HCT116 (cell line): ENCODE results near the gene AHCTF1. TPM values are rescaled to one million over a fixed set of nuclear protein-coding genes. Genes with fewer than 3 reads are reported as not detected.

Experiments used
- ATAC-seq: fragments of 200-7000 bp; cut with Tn5 transposase; 2 replicates; pipeline ENCODE4 v1.9.1; 2020; ENCODE audit warnings: mild to moderate bottlenecking, moderate library complexity
- BruUV-seq: library from RNA; stranded (reverse); fragments of 400-500 nt; replicated peaks from 2 replicates; lab custom pipeline; 2021; lab: Mats Ljungman, UMichigan
- CTCF ChIA-PET: fragments of 300-600 bp; sonication (Branson Sonifier 250); formaldehyde crosslinking; loops from one replicate; lab custom pipeline; 2021; ENCODE audit warnings: antibody characterized with exemption; lab: Charles Lee
- POLR2A ChIA-PET: fragments of 300-600, 350-600 bp; sonication (Branson Sonifier 250); formaldehyde crosslinking; loops from one replicate; lab custom pipeline; 2021; ENCODE audit warnings: antibody characterized with exemption; lab: Charles Lee
- RAD21 ChIA-PET, 2 experiments: fragments of 300-600 bp; sonication (Branson Sonifier 250); formaldehyde crosslinking; loops; one replicate each; lab custom pipeline; 2023; ENCODE audit warnings: low total read pairs in 2 of 2; ENCODE audit not compliant: uncharacterized antibody in 2 of 2, unreplicated experiment in 2 of 2, low non-redundant PET in 1 of 2; lab: Charles Lee
- DNase-seq: peaks from one replicate; pipeline ENCODE4 v3.0.0-alpha.2; 2010; ENCODE audit warnings: low read depth, low spot score
- H2AFZ ChIP-seq: fragments of 200-600 bp; shearing (Covaris generic), sonication (generic); 2 replicates; pipeline ENCODE4 v1.6.1; 2017; ENCODE audit warnings: low read depth, mixed run types, mixed read lengths, antibody characterized with exemption, low read length; ENCODE audit not compliant: poor library complexity, severe bottlenecking
- H3K27ac ChIP-seq: 2 replicates; pipeline ENCODE4 v1.5.1; 2012; ENCODE audit warnings: low read depth, low read length
- H3K27me3 ChIP-seq: fragments of 200-600 bp; sonication (generic); 2 replicates; pipeline ENCODE4 v1.6.1; 2016; ENCODE audit warnings: mixed run types, low read length, mixed read lengths; ENCODE audit not compliant: insufficient read depth
- H3K36me3 ChIP-seq, 2 experiments: fragments of 200-500 bp in 1 of 2; fragments of 200-600 bp in 1 of 2; sonication (Bioruptor generic) in 1 of 2; sonication (generic) in 1 of 2; 2 replicates each; pipeline versions ENCODE4 v1.5.1 to v1.6.1; 2014 to 2016; ENCODE audit warnings: low read length in 2 of 2, inconsistent platforms in 1 of 2, mixed read lengths in 1 of 2, mixed run types in 1 of 2; ENCODE audit not compliant: insufficient read depth in 2 of 2, control insufficient read depth in 1 of 2
- H3K4me1 ChIP-seq, 2 experiments: fragments of 200-600 bp in 1 of 2; sonication (generic) in 1 of 2; 2 replicates each; pipeline versions ENCODE4 v1.5.1 to v1.6.1; 2012 to 2017; ENCODE audit warnings: low read length in 2 of 2, inconsistent platforms in 1 of 2, mild to moderate bottlenecking in 1 of 2, mixed read lengths in 1 of 2, mixed run types in 1 of 2, moderate library complexity in 1 of 2; ENCODE audit not compliant: insufficient read depth in 2 of 2, control insufficient read depth in 1 of 2
- H3K4me2 ChIP-seq: fragments of 200-600 bp; sonication (generic); 2 replicates; pipeline ENCODE4 v1.6.1; 2017; ENCODE audit warnings: mixed run types, low read length, mixed read lengths
- H3K4me3 ChIP-seq, 2 experiments: fragments of 200-600 bp in 1 of 2; sonication (generic) in 1 of 2; replicated peaks in 1 of 2; 2 replicates each; pipeline ENCODE4 v1.5.1; 2011 to 2016; ENCODE audit warnings: low read length in 2 of 2, control low read depth in 1 of 2, low read depth in 1 of 2, mild to moderate bottlenecking in 1 of 2, mixed read lengths in 1 of 2, mixed run types in 1 of 2
- H3K79me2 ChIP-seq: fragments of 200-600 bp; sonication (generic); 2 replicates; pipeline ENCODE4 v1.6.1; 2017; ENCODE audit warnings: mild to moderate bottlenecking, mixed run types, low read length, moderate library complexity, mixed read lengths; ENCODE audit not compliant: insufficient read depth
- H3K9ac ChIP-seq: fragments of 200-600 bp; sonication (generic); 2 replicates; pipeline ENCODE4 v1.6.1; 2016; ENCODE audit warnings: low read length, mixed read lengths
- H3K9me2 ChIP-seq: fragments of 200-600 bp; sonication (generic), shearing (Covaris generic); 2 replicates; pipeline ENCODE4 v1.6.1; 2017; ENCODE audit warnings: mixed run types, mild to moderate bottlenecking, moderate library complexity; ENCODE audit not compliant: insufficient read depth
- H3K9me3 ChIP-seq, 2 experiments: fragments of 200-500 bp in 1 of 2; fragments of 200-600 bp in 1 of 2; sonication (Bioruptor generic) in 1 of 2; sonication (generic) in 1 of 2; 2 replicates each; pipeline ENCODE4 v1.6.1; 2014 to 2017; ENCODE audit warnings: low read length in 2 of 2, mixed read lengths in 2 of 2, inconsistent platforms in 1 of 2, low read depth in 1 of 2, mild to moderate bottlenecking in 1 of 2, mixed run types in 1 of 2, moderate library complexity in 1 of 2; ENCODE audit not compliant: control insufficient read depth in 1 of 2, insufficient read depth in 1 of 2
- H4K20me1 ChIP-seq: fragments of 200-600 bp; sonication (generic), shearing (Covaris generic); 2 replicates; pipeline ENCODE4 v1.6.1; 2017; ENCODE audit warnings: mixed run types, mild to moderate bottlenecking, moderate library complexity; ENCODE audit not compliant: insufficient read depth
- ATF3 ChIP-seq: IDR thresholded peaks from 2 replicates; pipeline ENCODE4 v1.6.1; 2012
- CBX3 ChIP-seq: IDR thresholded peaks from 2 replicates; pipeline ENCODE4 v1.6.1; 2012; ENCODE audit warnings: low read depth
- CEBPB ChIP-seq: IDR thresholded peaks from 2 replicates; pipeline ENCODE4 v1.6.1; 2012; ENCODE audit warnings: low read depth
- EGR1 ChIP-seq: IDR thresholded peaks from 2 replicates; pipeline ENCODE4 v1.6.1; 2012; ENCODE audit warnings: low read depth
- ELF1 ChIP-seq: IDR thresholded peaks from 2 replicates; pipeline ENCODE4 v1.6.1; 2012; ENCODE audit warnings: low read depth, borderline replicate concordance
- EZH2 ChIP-seq: fragments of 200-600 bp; sonication (generic); IDR thresholded peaks from 2 replicates; pipeline ENCODE4 v1.6.1; 2017; ENCODE audit warnings: antibody characterized with exemption, mixed run types
- EZH2phosphoT487 ChIP-seq: fragments of 200-600 bp; IDR thresholded peaks from 2 replicates; pipeline ENCODE4 v1.6.1; 2018; ENCODE audit warnings: antibody characterized with exemption, borderline replicate concordance
- FOSL1 ChIP-seq: IDR thresholded peaks from 2 replicates; pipeline ENCODE4 v1.6.1; 2012; ENCODE audit warnings: low read depth
- JUND ChIP-seq: IDR thresholded peaks from 2 replicates; pipeline ENCODE4 v1.6.1; 2012
- MAX ChIP-seq: IDR thresholded peaks from 2 replicates; pipeline ENCODE4 v1.6.1; 2012
- POLR2A ChIP-seq: IDR thresholded peaks from 2 replicates; pipeline ENCODE4 v1.7.0; 2011; ENCODE audit warnings: borderline replicate concordance; ENCODE audit not compliant: insufficient read depth, insufficient read length; ENCODE audit errors: extremely low read depth
- RAD21 ChIP-seq: IDR thresholded peaks from 2 replicates; pipeline ENCODE4 v1.6.1; 2012; ENCODE audit warnings: low read depth, mild to moderate bottlenecking
- REST ChIP-seq: IDR thresholded peaks from 2 replicates; pipeline ENCODE4 v1.6.1; 2012; ENCODE audit warnings: low read depth
- SIN3A ChIP-seq: IDR thresholded peaks from 2 replicates; pipeline ENCODE4 v1.6.1; 2012; ENCODE audit warnings: low read depth
- SRF ChIP-seq: IDR thresholded peaks from 2 replicates; pipeline ENCODE4 v1.6.1; 2012; ENCODE audit warnings: low read depth
- TCF7L2 ChIP-seq: IDR thresholded peaks from 2 replicates; pipeline ENCODE4 v1.7.0; 2011; ENCODE audit warnings: borderline replicate concordance, inconsistent platforms; ENCODE audit not compliant: insufficient read depth, insufficient read length; ENCODE audit errors: extremely low read depth
- YY1 ChIP-seq: IDR thresholded peaks from 2 replicates; pipeline ENCODE4 v1.6.1; 2011; ENCODE audit warnings: low read length, low read depth, moderate library complexity, mild to moderate bottlenecking; ENCODE audit not compliant: insufficient replicate concordance; ENCODE audit errors: extremely low read depth
- ZBTB33 ChIP-seq: IDR thresholded peaks from 2 replicates; pipeline ENCODE4 v1.6.1; 2011; ENCODE audit warnings: mild to moderate bottlenecking, low read length, moderate library complexity; ENCODE audit not compliant: insufficient replicate concordance; ENCODE audit errors: extremely low read depth
- ZFX ChIP-seq: fragments of 450-650 bp; IDR thresholded peaks from 2 replicates; pipeline ENCODE4 v1.6.1; 2017
- ZNF274 ChIP-seq: fragments of 200-500 bp; sonication (Bioruptor generic); IDR thresholded peaks from 2 replicates; pipeline ENCODE4 v1.6.1; 2014; ENCODE audit warnings: mild to moderate bottlenecking, low read depth, low read length, inconsistent platforms
- intact Hi-C: fragments of 100-400 bp; cut with micrococcal nuclease; formaldehyde crosslinking; loops from 2 replicates; pipeline ENCODE4 v1.10.0; 2022
- total RNA-seq: library from RNA; stranded (reverse); gene quantifications from one replicate; pipeline ENCODE4 v1.2.1, GENCODE V29; 2021; ENCODE audit not compliant: unreplicated experiment

Gene AHCTF1
- total RNA-seq, 1 experiment from 2014 or later = 56.2 TPM

GRCh38 chr1:246951413-246951812, 19.7 kb upstream of the AHCTF1 start:
- Histone ChIP-seq H3K27me3 (no peaks in the 10 kb centered on the region), H3K36me3 (no peaks in the 10 kb centered on the region), H3K4me1 (no peaks in the 10 kb centered on the region), H3K9me2 (no peaks in the 10 kb centered on the region), H3K79me2 (no peaks in the 10 kb centered on the region), H3K9ac (no peak overlapping the region), H3K4me3 (no peak overlapping the region), H3K9me3 (no peaks in the 10 kb centered on the region), H3K27ac (no peak overlapping the region), H2AFZ (no peak overlapping the region), H4K20me1 (no peaks in the 10 kb centered on the region), H3K4me2 (no peak overlapping the region)
- RAD21 ChIA-PET = no interaction called here
- ATAC-seq (no peak), DNase-seq (no peak)
- CTCF ChIA-PET = no interaction called here
- intact Hi-C loops = no loop called here
- POLR2A ChIA-PET = no interaction called here
- TF ChIP-seq YY1 (no peak), ZBTB33 (no peak), CEBPB (no peak), EZH2phosphoT487 (no peak), JUND (no peak), REST (no peak), RAD21 (no peak), POLR2A (no peak), SIN3A (no peak), EZH2 (no peak), TCF7L2 (no peak), SRF (no peak), ZFX (no peak), MAX (no peak), EGR1 (no peak), ELF1 (no peak), ZNF274 (no peak), FOSL1 (no peak), ATF3 (no peak), CBX3 (no peak)
- BruUV-seq = no TSS peak
